IMR-90 (cell line): Measurements from ENCODE around the gene GNB2. TPM values are rescaled to one million over a fixed set of nuclear protein-coding genes. Genes with fewer than 3 reads are reported as not detected.

Experiments used
- ATAC-seq: fragments of 200-7000 bp; cut with Tn5 transposase; 2 replicates; pipeline ENCODE4 v1.9.1; 2020; ENCODE audit warnings: low read depth, mild to moderate bottlenecking, moderate library complexity
- BruUV-seq: library from RNA; stranded (reverse); fragments of 400-500 nt; replicated peaks from 2 replicates; lab custom pipeline; 2021; lab: Mats Ljungman, UMichigan
- CTCF ChIA-PET: fragments of 300-600 bp; formaldehyde crosslinking; extraction: SDS; loops from one replicate; lab custom pipeline; 2021; ENCODE audit warnings: antibody characterized with exemption; lab: Yijun Ruan, JAX
- POLR2A ChIA-PET: fragments of 300-600 bp; sonication (Branson Sonifier 250); formaldehyde crosslinking; loops from one replicate; lab custom pipeline; 2022; ENCODE audit warnings: antibody characterized with exemption; ENCODE audit not compliant: unreplicated experiment; lab: Charles Lee
- DNase-seq: peaks from one replicate; pipeline ENCODE4 v3.0.0; 2013
- H2AFZ ChIP-seq: replicated peaks from 2 replicates; pipeline ENCODE3; 2013; ENCODE audit warnings: low read length, mild to moderate bottlenecking; ENCODE audit not compliant: poor library complexity
- H2AK5ac ChIP-seq: 2 replicates; pipeline ENCODE4 v1.6.1; 2013; ENCODE audit warnings: low read depth, low read length, inconsistent platforms
- H2AK9ac ChIP-seq: replicated peaks from 2 replicates; pipeline ENCODE3; 2013; ENCODE audit warnings: mild to moderate bottlenecking, low read depth, low read length, moderate library complexity; ENCODE audit not compliant: poor library complexity
- H2BK120ac ChIP-seq: 2 replicates; pipeline ENCODE4 v1.6.1; 2013; ENCODE audit warnings: low read depth, low read length, inconsistent platforms
- H2BK15ac ChIP-seq: 3 replicates; pipeline ENCODE4 v1.6.1; 2013; ENCODE audit warnings: low read depth, low read length, inconsistent platforms
- H2BK20ac ChIP-seq: 2 replicates; pipeline ENCODE4 v1.6.1; 2013; ENCODE audit warnings: low read depth, mild to moderate bottlenecking, inconsistent platforms, low read length, moderate library complexity
- H2BK5ac ChIP-seq: 2 replicates; pipeline ENCODE4 v1.6.1; 2013; ENCODE audit warnings: mild to moderate bottlenecking, low read depth, low read length, inconsistent platforms; ENCODE audit not compliant: poor library complexity, severe bottlenecking
- H3K14ac ChIP-seq: replicated peaks from 2 replicates; pipeline ENCODE4 v1.6.1; 2013; ENCODE audit warnings: low read depth, low read length, inconsistent platforms
- H3K18ac ChIP-seq: 2 replicates; pipeline ENCODE4 v1.6.1; 2013; ENCODE audit warnings: low read depth, low read length, control low read depth
- H3K23ac ChIP-seq: 2 replicates; pipeline ENCODE4 v1.6.1; 2013; ENCODE audit warnings: low read depth, low read length, inconsistent platforms
- H3K27ac ChIP-seq: 2 replicates; pipeline ENCODE4 v1.5.1; 2013; ENCODE audit warnings: mild to moderate bottlenecking, control low read depth, low read length; ENCODE audit not compliant: insufficient read depth
- H3K27me3 ChIP-seq: 2 replicates; pipeline ENCODE4 v1.6.1; 2013; ENCODE audit warnings: low read length; ENCODE audit not compliant: control insufficient read depth, insufficient read depth
- H3K36me3 ChIP-seq: 2 replicates; pipeline ENCODE4 v1.6.1; 2013; ENCODE audit warnings: low read length, mixed read lengths; ENCODE audit not compliant: control insufficient read depth, insufficient read depth
- H3K4ac ChIP-seq: 2 replicates; pipeline ENCODE4 v1.6.1; 2013; ENCODE audit warnings: low read depth, low read length, inconsistent platforms
- H3K4me1 ChIP-seq: 2 replicates; pipeline ENCODE4 v1.6.1; 2013; ENCODE audit warnings: low read length, mixed read lengths; ENCODE audit not compliant: control insufficient read depth, insufficient read depth
- H3K4me2 ChIP-seq: 2 replicates; pipeline ENCODE4 v1.6.1; 2013; ENCODE audit warnings: low read depth, mild to moderate bottlenecking, control low read depth, low read length, moderate library complexity
- H3K4me3 ChIP-seq: 2 replicates; pipeline ENCODE4 v1.5.1; 2013; ENCODE audit warnings: low read depth, mild to moderate bottlenecking, control low read depth, low read length, moderate library complexity; ENCODE audit not compliant: insufficient read depth
- H3K56ac ChIP-seq: 2 replicates; pipeline ENCODE4 v1.6.1; 2013; ENCODE audit warnings: low read length, inconsistent platforms; ENCODE audit not compliant: insufficient read depth; ENCODE audit errors: extremely low read depth
- H3K79me1 ChIP-seq, 2 experiments: 2 replicates each; pipeline ENCODE4 v1.6.1; 2013; ENCODE audit warnings: low read length in 2 of 2, inconsistent platforms in 1 of 2, low read depth in 1 of 2
- H3K9ac ChIP-seq: 2 replicates; pipeline ENCODE4 v1.6.1; 2013; ENCODE audit warnings: low read depth, low read length, control low read depth
- H3K9me1 ChIP-seq: 2 replicates; pipeline ENCODE4 v1.6.1; 2013; ENCODE audit warnings: low read length, inconsistent platforms; ENCODE audit not compliant: insufficient read depth
- H3K9me3 ChIP-seq: 2 replicates; pipeline ENCODE4 v1.6.1; 2013; ENCODE audit warnings: low read length; ENCODE audit not compliant: control insufficient read depth, insufficient read depth
- H4K20me1 ChIP-seq: 2 replicates; pipeline ENCODE4 v1.6.1; 2013; ENCODE audit warnings: low read length, inconsistent platforms; ENCODE audit not compliant: insufficient read depth
- H4K5ac ChIP-seq: 2 replicates; pipeline ENCODE4 v1.6.1; 2013; ENCODE audit warnings: mild to moderate bottlenecking, low read depth, low read length, control low read depth
- H4K8ac ChIP-seq, 2 experiments: 2 replicates each; pipeline ENCODE4 v1.6.1; 2013; ENCODE audit warnings: low read depth in 2 of 2, low read length in 2 of 2, control low read depth in 1 of 2, inconsistent platforms in 1 of 2
- H4K91ac ChIP-seq: 2 replicates; pipeline ENCODE4 v1.6.1; 2013; ENCODE audit warnings: low read depth, low read length, inconsistent platforms; ENCODE audit not compliant: insufficient read depth
- BHLHE40 ChIP-seq: fragments of 150-350 bp; IDR thresholded peaks from 2 replicates; pipeline ENCODE4 v1.6.1; 2016; ENCODE audit warnings: mild to moderate bottlenecking, low read depth, low read length
- CEBPB ChIP-seq: IDR thresholded peaks from 2 replicates; pipeline ENCODE4 v1.6.1; 2012; ENCODE audit warnings: low read depth, low read length, improper control_type of control experiment
- CTCF ChIP-seq: conservative IDR thresholded peaks from 2 replicates; pipeline ENCODE4 v1.5.1; 2012; ENCODE audit warnings: mild to moderate bottlenecking, low read depth, low read length, improper control_type of control experiment
- FOS ChIP-seq: fragments of 150-350 bp; IDR thresholded peaks from 2 replicates; pipeline ENCODE4 v1.6.1; 2016; ENCODE audit warnings: low read depth, low read length
- MAZ ChIP-seq: IDR thresholded peaks from 2 replicates; pipeline ENCODE4 v1.6.1; 2012; ENCODE audit warnings: low read depth, mild to moderate bottlenecking, low read length, improper control_type of control experiment, moderate library complexity, borderline replicate concordance
- MXI1 ChIP-seq: IDR thresholded peaks from 2 replicates; pipeline ENCODE4 v1.6.1; 2012; ENCODE audit warnings: low read depth, mild to moderate bottlenecking, low read length, moderate library complexity, borderline replicate concordance
- NFE2L2 ChIP-seq: fragments of 150-350 bp; IDR thresholded peaks from 2 replicates; pipeline ENCODE4 v1.6.1; 2016; ENCODE audit warnings: low read depth, mild to moderate bottlenecking, low read length
- RAD21 ChIP-seq: IDR thresholded peaks from 2 replicates; pipeline ENCODE4 v1.6.1; 2012; ENCODE audit warnings: low read length, improper control_type of control experiment
- RCOR1 ChIP-seq: IDR thresholded peaks from 2 replicates; pipeline ENCODE4 v1.6.1; 2012; ENCODE audit warnings: mild to moderate bottlenecking, low read length, improper control_type of control experiment; ENCODE audit not compliant: insufficient replicate concordance
- RFX5 ChIP-seq: IDR thresholded peaks from 2 replicates; pipeline ENCODE4 v1.8.0; 2012; ENCODE audit warnings: low read depth, mild to moderate bottlenecking, low read length, moderate library complexity
- SMC3 ChIP-seq: fragments of 150-350 bp; IDR thresholded peaks from 2 replicates; pipeline ENCODE4 v1.6.1; 2016; ENCODE audit warnings: low read depth, mild to moderate bottlenecking, antibody characterized with exemption, low read length, moderate library complexity
- WGBS, 2 experiments: methylation state at CpG; one replicate each; pipeline versions ENCODE4 v1.1.5 to v1.1.7; 2013; ENCODE audit warnings: missing lambda C conversion rate in 2 of 2; ENCODE audit not compliant: insufficient read length in 1 of 2; ENCODE audit errors: extremely low coverage in 2 of 2; 5-methylcytosine and 5-hydroxymethylcytosine counted together
- dilution Hi-C: fragments of 300-500 bp; cut with HindIII; formaldehyde crosslinking; loops from one replicate; pipeline ENCODE4 v1.14.3; 2018; ENCODE audit warnings: low sequenced_read_pairs; ENCODE audit not compliant: unreplicated experiment
- in situ Hi-C: fragments of 300-500 bp; cut with MboI; formaldehyde crosslinking; loops from 3 replicates; pipeline ENCODE4 v1.14.3; 2019; ENCODE audit warnings: low sequenced_read_pairs, inconsistent platforms, mixed read lengths
- intact Hi-C: fragments of 100-400 bp; cut with micrococcal nuclease; formaldehyde crosslinking; loops from 2 replicates; pipeline ENCODE4 v1.10.0; 2022
- polyA plus RNA-seq, 3 experiments: library from polyadenylated mRNA; depleted of rRNA; stranded (reverse); fragments of >200 nt; gene quantifications; 2 replicates each; pipeline ENCODE4 v1.2.3, GENCODE V29; 2012; ENCODE audit warnings: low replicate concordance in 1 of 3
- total RNA-seq: library from RNA; depleted of rRNA; stranded (reverse); fragments of >200 nt; gene quantifications from 2 replicates; pipeline ENCODE4 v1.2.3, GENCODE V29; 2012
- TF ChIP-seq, protein P1 (sequence below): fragments of 150-350 bp; IDR thresholded peaks from 2 replicates; pipeline ENCODE4 v1.6.1; 2016; ENCODE audit warnings: low read depth, mild to moderate bottlenecking, low read length, moderate library complexity, borderline replicate concordance

Gene GNB2
- total and polyA plus RNA-seq, 2 of the 4 experiments (the other 2 are of a cell fraction): 62.0 to 279 TPM

GRCh38 chr7:100686201-100686821, 12.8 kb downstream of the GNB2 start:
- intact Hi-C loops: no loop called here
- no peak overlapping the region for H2BK15ac ChIP-seq

More at GRCh38 chr7:100686201-100686821, 12.8 kb downstream of the GNB2 start:
- Histone ChIP-seq H4K5ac (no peak overlapping the region), H3K14ac (no peak overlapping the region), H2AFZ (no peak overlapping the region), H3K56ac (no peak overlapping the region), H2AK9ac (no peak overlapping the region), H3K4me2 (no peak overlapping the region), H3K23ac (no peak overlapping the region), H4K8ac (no peak overlapping the region), H3K27me3 (no peaks in the 10 kb centered on the region), H3K27ac (no peak overlapping the region), H2BK20ac (no peak overlapping the region), H3K4ac (no peak overlapping the region), H2AK5ac (no peak overlapping the region), H2BK5ac (no peak overlapping the region), H3K79me1 (peaks cover 12 to 38% of the 10 kb centered on the region in 2 experiments; a peak in 3 of 4 replicates), H3K4me3 (no peak overlapping the region), H3K4me1 (peaks cover 13% of the 10 kb centered on the region), H4K91ac (no peak overlapping the region), H3K9me3 (no peaks in the 10 kb centered on the region), H2BK120ac (no peak overlapping the region), H3K18ac (no peak overlapping the region), H3K9ac (no peak overlapping the region), H3K9me1 (no peaks in the 10 kb centered on the region), H3K36me3 (peaks cover 73% of the 10 kb centered on the region), H4K20me1 (peaks cover 48% of the 10 kb centered on the region)
- dilution Hi-C loops (no loop called here), in situ Hi-C loops (no loop called here)
- POLR2A ChIA-PET: no interaction called here
- no peak for TF ChIP-seq BHLHE40
- TF ChIP-seq MXI1: no peak
- TF ChIP-seq CEBPB: no peak
- no peak for TF ChIP-seq NFE2L2
- no peak for TF ChIP-seq RAD21
- TF ChIP-seq, protein P1, sequence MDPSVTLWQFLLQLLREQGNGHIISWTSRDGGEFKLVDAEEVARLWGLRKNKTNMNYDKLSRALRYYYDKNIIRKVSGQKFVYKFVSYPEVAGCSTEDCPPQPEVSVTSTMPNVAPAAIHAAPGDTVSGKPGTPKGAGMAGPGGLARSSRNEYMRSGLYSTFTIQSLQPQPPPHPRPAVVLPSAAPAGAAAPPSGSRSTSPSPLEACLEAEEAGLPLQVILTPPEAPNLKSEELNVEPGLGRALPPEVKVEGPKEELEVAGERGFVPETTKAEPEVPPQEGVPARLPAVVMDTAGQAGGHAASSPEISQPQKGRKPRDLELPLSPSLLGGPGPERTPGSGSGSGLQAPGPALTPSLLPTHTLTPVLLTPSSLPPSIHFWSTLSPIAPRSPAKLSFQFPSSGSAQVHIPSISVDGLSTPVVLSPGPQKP: no peak
- TF ChIP-seq FOS: no peak
- no peak for TF ChIP-seq RFX5
- TF ChIP-seq CTCF: no peak
- no peak for TF ChIP-seq SMC3
- no peak for TF ChIP-seq MAZ
- no peak for TF ChIP-seq RCOR1
- no TSS peak for BruUV-seq
- DNase-seq: no peak
- WGBS, 2 experiments: 71% methylated on average over 15 of the region's 33 CpGs; no CpG with 5 or more reads in 1 of the 2 experiments
- CTCF ChIA-PET: no interaction called here
- no peak for ATAC-seq
